ENCODE results near the gene SLIT3.

DNA sequence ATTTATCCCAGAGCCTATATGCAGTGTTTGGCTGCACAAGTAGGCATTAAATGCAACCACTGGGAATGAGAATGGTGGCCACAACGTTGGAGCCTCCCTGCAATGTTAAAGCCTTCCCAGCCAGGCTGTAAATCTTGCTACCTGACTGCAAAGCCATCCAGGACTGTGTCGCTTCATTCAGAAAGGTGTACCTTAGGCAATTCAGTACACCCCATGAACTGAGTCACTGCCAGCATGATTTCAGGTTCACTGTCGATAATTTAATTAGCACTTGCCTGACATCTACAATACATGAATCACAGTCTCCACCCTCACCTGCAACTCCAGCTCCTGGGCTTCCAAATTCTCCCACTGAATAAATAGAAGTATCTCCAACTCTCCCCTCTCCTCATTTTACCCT, 108.4 kb downstream of the SLIT3 start:
- TF ChIP-seq CTCF (IDR thresholded peaks at IDR 0.05; ENCODE audit: low read depth, low read length, poor library complexity, severe bottlenecking) (no peak), EZH2phosphoT487 (IDR thresholded peaks at IDR 0.05; ENCODE audit: borderline replicate concordance, low read length) (no peak)

Measured in DOHH2 (cell line).